CD4-positive, alpha-beta T cell treated with Interleukin-1 beta for 1 hour (primary cell): Measurements from ENCODE around the gene DPP9.

ENCODE experiments used
- DNase-seq, 2 donors: peaks; one replicate each; pipeline ENCODE4 v3.0.0-alpha.2; 2020 to 2022

Gene DPP9

DNA sequence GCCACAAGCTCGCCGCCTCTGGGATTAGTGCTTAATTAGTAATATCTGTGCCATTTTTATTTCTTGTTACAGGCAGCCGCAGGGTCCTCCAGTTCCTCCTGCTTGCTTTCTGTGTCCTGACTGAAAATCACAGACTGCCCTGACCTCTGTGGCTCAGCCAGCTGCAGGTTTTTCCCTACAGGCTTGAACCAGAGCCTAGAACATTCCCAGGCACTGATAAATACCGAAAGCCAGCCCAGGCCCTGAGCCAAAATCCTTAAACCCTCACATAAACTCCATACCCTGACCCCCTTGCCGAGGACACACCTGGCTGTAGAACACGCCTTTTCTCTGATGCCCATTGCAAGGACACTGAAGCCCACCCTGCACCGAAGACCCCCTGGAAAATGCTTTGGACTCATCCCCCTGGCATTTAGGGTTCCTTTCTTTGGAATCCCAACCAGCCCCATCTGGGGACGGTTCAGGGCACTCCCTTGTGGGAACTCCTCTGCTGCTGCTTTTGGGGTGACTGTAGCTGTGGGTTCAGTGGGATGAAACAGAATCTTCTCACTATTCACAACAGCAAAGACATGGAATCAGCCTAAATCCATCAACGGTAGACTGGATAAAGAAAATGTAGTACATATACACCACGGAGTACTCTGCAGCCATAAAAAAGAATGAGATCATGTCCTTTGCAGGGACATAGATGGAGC lies 15.5 kb downstream of the DPP9 start:
- no peak for DNase-seq

DNA sequence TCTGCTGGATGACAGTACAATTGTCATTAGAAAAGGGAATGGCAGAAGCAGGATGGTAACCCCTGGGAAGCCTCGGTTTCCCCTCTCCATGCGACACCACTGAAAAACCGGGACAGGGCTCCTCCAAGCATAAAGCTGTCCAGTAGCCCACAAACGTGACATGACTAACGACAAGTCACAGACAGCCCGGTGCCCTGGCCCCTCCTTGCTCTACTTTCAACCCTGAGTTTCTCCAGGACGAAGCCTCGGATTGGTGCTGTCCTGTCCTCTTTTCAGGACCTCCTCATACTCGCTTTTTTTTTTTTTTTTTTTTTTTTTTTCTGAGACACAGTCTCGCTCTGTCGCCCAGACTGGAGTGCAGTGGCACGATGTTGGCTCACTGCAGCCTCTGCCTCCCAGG lies 16.3 kb downstream of the DPP9 start:
- no peak for DNase-seq

DNA sequence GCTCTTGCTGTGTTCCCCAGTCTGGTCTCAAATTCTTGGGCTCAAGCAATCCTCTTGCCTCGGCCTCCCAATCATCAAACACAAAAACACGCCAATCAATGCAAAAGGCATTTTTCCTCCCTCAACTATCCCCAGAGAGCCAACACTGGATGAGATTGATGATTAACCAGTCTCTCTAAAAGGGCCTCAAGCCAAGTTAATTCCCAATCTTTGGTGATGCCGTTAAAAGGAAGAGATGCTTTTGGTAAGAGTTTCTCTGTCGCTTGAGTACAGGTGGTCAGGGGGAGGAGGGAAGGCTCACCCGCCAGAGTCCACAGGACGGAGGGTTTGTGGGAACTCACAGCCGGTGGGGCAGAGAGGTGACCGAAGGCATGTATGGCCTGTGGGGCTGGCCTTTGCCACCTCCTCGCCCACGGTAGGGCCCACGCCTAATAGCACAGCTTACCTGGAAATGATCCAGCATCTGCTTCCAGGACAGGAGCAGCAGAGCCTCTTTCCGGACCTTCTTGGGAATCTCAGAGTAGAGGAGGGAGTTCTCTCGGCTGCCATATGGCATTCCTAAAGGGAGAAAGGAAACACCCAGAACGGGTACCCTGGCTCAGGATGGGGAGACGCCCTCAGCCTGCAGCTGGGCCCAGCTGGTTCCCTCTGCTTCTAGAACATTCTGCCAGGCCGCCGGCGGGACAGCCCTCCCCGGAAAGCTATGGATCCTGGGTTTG lies 18.1 kb downstream of the DPP9 start:
- DNase-seq = no peak

DNA sequence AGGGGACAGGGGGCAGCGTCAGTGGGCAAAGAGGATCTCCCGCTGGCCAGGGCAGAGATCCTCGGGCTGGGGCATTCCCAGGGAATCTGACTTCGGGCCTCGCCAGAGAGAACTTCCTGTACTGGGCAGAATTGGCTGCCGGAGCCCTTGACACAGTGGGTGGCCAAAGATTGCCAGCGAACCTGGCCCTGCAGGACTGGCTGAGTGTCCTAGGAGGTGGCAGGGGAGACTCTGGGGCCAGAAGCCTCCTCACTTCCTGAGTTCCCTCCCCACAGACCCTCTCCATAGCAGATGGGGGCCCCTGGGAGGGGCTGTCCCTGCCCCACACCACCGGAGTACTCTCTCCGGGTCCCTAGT lies 19.3 kb downstream of the DPP9 start:
- DNase-seq = no peak

DNA sequence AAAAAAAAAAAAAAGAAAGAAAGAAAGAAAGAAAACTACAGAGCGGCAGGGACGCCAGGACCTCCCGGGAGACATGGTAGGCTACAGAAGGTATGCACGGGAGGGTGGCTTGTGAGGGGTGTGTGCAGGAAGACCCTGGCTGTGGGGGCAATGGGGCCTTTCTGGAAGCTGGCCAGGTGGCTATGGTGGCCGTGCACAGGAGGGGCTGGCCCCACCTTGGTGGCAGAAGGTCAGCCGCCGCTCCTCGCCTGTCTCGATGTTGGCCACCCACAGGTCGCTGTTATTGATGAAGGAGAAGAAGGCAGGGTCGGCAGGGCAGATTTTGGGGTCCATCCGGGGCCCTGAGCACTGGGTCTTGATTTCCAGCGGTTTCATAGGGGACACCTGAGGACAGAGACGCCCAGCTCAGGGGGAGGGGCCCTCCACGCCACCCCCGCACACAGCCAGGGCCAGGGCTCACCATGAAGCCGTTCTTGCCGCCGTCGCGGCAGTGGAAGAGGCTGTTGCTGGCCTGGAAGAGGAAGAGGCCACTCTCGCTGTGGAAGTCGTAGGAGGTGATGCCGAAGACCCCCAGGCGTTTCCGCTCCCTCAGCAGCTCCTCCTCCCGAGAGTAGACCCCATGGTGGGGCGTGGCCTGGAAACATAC lies 19.8 kb downstream of the DPP9 start:
- no peak for DNase-seq

DNA sequence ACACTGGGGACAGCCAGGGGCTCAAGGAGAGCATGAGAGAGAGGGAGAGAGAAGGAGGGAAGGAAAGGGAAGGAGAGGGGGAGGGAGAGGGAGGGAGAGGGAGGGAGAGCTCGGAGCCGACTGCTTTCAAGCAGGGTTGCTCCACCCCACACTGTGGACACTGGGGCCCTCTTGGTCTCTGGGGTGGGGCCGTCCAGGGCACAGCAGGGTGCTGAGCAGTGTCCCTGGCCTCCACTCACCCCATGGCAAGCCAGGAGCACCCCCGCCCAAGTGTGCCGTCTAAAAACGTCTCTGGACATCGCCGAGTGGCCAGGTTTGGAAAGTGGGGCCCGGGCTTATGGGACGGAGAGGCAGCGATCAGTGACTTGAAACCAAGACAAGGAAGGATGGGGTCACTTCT lies 20.9 kb downstream of the DPP9 start:
- DNase-seq = no peak

DNA sequence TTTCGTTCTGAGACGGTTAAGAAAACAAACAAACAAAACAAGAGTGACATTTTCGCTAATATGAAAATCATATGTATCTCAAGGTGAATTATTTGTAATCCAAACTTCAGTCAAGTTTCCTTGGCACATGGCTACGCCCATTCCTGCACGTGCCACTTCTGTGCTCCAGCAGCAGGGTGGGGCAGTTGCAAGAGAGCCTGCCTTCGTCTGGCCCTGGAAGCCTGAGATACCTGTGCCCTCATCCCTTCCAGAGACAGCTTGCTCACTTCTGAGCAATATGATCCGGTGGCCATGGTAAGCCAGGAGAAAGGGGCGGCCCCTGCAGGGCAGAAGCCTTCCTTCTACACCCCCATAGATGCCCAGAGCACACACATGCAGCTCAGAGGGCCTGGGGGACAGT lies 22.1 kb downstream of the DPP9 start:
- DNase-seq = no peak

DNA sequence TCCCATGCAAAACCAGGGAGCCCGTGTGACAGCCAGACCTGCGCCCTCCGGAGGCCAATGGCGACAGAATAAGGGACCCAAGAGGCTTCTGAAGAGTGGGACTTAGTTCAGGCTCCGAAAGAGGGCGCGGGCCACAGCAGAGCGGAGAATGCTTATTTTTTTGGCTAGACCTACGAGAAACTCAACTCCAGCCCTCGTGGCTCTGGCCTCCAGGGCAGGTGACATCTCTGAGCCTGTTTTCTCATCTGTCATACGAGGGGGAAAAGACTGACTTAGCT lies 23.0 kb downstream of the DPP9 start:
- DNase-seq = no peak

DNA sequence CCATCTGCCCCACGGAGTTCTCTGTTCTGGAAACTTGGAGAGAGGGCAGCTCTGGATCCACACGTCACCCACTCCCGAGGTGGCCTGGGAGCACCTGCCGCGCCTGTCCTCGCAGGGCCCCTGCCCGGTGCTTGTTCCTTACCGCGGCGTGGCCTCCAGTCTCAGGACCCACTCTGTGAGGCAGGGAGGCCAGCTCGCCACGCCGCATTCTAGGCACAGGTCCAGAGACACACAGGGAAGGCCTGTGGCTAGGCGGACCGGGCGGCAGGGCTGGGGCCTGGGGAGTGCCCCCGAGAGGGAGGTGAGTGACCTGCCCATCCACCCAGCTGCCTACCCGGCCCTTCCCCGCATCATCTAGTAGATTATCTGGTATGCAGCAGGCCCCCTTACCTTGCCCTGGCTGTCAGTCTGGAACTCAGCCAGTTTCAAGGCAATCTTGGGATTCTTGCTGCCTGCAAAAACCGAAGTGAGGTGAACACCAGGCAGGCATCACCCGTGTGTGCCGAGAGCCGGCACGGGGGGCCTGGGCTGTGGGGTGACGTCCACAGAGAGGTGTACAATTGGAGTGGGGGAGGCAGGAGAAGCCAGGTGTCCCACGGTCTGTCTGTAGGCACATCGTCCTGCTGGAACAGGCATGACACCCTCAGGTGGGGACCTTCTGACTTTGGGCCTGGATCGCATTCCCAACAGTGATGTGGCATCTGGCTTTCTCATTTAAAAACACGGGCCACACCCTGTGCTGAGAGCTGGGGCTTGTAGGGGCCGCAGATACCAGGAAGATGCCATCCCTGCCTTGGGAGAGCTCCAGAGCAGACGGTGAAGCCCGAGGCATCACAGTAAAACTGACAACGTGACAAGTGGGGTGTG lies 23.6 kb downstream of the DPP9 start:
- DNase-seq = no peak

DNA sequence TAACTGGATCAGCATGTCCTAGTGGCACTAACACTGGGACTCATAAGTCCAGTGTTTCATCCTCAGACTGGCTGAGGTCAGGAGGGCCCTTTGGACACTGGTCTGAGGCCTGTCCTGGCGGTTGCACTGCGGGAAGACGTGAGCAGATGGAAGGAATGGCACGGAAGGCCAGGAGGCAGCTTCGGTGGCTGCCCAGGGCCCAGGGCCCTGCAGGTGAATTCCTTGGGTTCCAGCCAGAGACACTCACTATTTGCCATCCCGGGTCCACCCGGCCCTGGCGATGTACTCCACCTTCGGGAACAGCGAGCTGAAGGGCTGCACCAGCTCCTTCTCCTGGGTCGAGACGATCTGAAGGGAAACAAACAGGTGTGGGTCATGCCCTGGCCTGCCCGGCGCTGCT lies 26.3 kb downstream of the DPP9 start:
- no peak for DNase-seq

DNA sequence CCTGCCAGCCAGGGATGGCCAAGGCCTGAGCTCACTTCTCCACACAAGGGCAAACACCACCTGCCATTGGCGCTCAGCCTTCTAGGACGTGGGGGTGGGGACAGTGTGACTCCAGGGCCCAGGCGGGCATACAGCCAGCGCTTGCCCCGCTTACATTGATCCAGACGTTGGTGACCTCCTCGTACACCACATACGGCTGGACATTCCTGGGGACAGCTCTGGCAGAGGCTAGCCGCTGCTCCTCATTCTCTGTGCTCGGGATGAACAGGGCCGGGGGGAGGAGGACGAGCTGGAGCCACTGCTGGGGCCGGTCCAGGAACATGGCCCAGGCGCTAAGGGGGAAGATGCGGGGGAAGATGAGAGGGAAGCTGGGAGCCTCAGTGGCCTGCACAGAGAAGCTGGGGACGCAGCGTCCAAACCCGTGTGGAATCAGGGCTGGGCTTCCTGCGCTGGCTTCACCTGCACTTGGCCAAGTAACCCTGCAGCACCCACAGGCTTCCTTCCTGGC lies 28.4 kb downstream of the DPP9 start:
- DNase-seq = no peak

DNA sequence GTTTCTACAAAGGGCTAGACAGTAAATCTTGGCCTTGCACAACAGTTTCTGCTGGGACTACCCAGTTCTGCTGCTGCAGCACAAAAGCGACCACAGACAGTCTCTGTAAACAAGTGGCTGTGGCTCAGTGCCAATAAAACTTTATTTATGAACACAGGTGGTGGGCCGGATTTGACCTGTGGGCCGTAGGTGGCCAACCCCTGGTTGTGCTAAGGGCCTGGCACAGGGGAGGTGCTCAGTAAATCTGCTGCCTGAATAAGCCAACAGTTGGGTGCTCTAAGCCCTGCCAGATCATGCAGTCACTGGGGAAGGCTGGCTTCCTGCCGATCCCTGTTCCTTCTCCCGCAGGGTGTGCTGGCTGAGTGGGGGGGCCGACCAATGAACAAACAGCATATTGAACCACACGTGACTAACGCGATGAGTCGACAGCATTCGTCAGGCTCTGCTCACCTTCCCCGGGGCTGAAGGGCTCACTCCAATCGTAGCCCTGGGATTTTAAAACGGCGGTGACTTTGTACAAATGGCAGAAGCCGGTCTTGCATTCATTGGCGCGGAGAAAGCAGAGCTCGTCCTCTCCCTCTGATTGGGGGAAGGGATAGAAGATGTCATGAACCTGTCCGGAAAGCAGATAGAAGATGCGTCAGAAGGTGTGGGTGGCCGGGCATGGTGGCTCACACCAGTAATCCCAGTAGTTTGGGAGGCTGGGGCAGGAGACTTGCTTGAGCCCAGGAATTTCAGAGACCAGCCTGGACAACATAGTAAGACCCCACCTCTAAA lies 29.2 kb downstream of the DPP9 start:
- no peak for DNase-seq

DNA sequence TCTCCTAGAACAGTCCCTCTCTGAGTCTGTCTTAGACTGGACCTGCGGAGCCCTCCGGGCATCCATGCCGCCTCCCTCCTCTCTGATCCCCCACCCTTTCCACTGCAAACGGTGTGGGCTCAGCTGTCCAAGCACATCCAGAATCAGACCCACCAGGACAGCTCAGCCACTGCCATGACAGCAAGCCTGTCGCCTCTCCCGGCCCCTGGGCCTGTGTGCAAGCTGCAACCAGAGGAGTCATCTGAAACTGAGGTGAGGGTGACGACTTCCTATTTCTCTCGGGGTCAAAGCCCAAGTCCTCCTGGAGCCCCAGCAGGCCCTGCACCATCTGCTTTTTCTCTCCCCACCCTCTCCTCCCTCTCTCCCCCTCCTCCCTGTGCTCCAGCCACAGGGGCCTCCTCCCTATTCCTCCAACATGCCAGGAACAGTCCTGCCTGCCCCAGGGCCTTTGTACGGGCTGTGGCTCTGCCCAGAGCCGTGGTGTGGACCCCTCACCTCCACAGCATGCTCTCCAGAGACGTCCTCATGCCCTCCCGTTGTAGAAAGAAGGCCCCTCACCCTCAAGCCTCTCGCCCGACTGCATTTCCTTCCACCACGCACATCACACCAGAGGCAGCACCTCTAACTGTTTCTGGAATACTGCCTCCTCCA lies 30.0 kb downstream of the DPP9 start:
- no peak for DNase-seq

DNA sequence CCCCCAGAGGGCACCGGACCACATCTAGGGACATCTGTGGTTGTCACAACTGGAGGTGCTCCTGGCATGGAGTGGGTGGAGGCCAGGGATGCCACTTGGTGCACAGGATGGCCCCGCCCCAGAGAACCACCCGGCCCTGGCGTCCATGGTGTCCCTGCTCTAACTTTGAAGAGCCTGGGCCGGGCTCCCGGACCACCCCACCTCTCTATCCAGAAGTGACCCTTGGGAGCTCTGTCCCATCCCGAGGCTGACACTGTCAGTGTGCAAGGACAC lies 30.6 kb downstream of the DPP9 start:
- DNase-seq = no peak

DNA sequence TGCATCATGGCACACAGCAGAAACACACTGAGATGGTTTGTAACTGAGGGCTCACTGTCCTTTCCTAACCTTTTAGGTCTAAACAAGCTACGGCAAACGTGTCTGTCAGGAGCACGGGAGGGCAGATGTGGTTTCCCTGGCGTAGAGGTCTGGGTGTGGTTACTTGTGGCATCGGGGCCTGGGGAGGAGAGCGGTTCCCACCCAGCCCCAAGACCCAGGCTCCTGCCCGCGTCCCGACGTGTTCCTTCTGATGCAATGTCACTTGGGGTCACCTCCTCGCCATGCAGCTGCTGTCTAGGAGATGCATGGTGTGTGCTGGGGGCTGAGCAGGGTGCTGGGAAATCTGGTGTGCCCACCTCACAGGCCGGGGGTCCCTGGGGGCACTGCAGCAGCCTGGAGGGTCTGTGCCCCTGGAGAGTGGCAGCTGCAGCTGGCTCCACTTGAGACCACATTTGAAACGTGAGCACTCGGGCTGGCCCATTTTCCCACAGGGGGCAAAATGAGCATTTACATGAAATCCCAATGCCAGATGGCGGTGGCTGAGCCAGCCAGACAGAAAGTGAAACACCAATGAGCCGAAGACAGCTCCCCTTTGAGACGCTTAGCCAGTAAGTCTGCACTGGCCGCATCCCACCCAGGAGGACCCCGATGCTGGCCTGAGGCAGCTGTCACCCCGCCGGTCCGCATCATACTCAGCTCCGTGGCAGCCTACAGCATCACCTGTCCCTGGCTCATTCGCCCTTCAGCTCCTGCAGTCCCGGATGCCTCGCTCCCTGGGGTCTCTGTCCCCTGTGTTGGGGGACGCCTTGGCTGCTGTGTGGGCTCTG lies 31.2 kb downstream of the DPP9 start:
- DNase-seq = no peak

DNA sequence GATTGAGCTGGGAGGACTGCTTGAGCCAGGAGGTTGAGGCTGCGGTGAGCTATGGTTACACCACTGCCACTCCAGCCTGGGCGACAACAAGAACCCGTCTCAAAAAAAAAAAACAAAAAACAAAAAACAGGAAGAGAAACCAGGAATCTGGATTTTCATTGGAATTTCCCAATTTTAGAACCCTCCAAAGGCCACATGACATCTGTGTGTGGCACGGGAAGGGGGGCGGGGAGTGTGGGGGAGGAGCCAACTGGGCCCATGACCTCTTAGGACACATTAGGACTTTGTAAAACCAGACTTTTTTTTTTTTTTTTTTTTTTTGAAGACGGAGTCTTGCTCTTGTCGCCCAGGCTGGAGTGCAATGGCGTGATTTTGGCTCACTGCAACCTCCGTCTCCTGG lies 32.3 kb downstream of the DPP9 start:
- peak in 1 of 2 donors; percentile 13 for DNase-seq

DNA sequence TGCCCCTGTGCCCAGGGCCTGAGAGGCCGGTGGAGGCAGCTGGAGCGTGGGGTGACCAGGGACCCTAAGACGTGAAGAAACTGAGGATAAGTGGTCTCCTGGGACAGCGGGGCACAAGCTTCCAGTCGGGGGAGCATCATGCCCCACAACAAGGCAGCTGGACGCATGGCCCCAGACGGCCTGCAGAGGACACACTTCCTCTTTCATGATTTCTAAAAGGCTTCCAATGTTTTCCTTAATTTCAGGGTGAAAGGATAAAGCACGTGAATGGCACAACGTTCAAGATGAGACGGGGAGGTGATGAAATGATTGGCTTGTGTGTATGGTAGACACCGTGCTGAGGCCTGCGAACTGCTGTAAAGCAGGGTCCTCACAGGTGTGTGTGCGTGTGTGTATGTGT lies 33.3 kb downstream of the DPP9 start:
- no peak for DNase-seq

DNA sequence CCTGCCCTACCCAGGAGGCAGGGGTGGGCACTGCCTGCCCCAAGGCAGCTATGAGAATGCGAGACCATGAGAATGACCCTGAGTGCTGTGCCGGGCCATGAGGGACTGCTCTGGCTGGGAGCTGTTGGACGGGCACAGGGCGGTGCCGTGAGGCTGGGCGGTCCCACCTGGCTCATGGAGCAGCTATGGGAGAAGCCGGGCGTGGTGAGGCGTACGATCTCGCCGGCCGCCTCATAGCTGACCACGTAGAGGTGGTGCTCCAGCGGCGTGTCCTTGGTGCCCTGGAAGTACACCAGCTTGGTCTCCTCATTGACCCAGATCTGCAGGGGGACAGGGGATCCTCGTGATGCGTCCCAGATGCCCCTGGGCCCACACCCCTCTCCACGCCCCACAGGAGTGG lies 34.2 kb downstream of the DPP9 start:
- DNase-seq = no peak

DNA sequence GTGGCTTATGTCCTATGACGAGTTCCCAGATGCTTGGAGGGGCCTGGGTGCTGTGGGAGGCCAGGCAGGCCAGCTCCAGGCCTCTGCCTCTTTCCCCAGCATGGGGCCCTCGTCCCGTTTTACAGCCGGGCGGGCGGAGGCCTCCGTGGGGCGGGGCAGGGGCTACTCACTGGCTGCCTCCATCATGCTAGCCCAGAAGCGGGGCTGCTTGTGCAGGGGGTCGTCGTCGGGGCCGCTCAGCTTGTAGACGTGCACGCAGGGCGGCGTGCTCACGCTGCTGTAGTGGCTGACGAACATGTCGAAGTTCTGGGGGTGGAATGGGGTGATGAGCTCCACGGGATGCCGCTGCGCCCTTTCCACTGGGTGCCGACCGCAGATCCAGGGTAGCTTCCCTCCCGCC lies 35.1 kb downstream of the DPP9 start:
- no peak for DNase-seq

DNA sequence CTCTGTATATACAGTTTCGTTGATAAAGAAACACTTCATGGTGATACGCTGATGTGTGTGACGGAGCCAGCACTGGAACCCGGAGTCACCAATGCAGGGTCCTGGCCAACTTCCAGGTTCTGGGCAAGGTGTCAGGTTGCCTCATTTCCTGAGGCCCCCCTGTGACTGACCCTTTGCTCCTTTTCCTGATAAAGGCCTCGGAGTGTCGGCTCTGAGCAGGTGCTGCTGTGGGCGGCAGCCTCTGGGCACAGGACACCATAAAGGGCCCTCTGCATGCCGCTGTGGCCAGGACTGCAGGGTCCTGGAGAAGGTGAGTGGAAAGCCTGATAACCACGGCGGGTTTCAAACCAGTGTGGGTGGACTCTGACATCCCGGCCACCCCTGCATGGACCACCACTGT lies 36.2 kb downstream of the DPP9 start:
- DNase-seq = no peak

DNA sequence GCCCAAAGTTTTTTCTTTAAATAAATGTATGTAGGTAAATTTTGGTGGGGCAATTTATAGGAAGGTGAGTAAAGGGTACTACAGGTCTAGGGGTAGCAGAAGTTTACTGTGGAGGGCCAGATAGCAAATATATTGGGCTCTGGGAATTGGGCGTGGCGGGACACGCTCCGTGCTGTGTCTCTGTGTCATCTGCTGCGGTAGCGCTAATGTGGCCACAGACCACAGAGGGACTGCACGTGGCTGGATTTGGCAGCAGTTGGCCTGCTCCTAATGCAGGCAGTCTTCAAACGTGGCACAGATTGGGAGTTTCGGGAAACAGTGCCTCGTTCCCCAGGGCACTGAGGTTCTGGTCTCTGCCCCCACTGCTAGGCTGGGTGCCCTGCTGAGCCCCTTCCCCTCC lies 36.9 kb downstream of the DPP9 start:
- no peak for DNase-seq
